Measurements from ENCODE around the gene PSMD9.
"Not testable (repeated sequence)": the region's sequence is repeated elsewhere in the genome, so short reads cannot be mapped to it uniquely, and the experiment has no call there.

The PSMD9 gene, protein sequence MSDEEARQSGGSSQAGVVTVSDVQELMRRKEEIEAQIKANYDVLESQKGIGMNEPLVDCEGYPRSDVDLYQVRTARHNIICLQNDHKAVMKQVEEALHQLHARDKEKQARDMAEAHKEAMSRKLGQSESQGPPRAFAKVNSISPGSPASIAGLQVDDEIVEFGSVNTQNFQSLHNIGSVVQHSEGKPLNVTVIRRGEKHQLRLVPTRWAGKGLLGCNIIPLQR

DNA sequence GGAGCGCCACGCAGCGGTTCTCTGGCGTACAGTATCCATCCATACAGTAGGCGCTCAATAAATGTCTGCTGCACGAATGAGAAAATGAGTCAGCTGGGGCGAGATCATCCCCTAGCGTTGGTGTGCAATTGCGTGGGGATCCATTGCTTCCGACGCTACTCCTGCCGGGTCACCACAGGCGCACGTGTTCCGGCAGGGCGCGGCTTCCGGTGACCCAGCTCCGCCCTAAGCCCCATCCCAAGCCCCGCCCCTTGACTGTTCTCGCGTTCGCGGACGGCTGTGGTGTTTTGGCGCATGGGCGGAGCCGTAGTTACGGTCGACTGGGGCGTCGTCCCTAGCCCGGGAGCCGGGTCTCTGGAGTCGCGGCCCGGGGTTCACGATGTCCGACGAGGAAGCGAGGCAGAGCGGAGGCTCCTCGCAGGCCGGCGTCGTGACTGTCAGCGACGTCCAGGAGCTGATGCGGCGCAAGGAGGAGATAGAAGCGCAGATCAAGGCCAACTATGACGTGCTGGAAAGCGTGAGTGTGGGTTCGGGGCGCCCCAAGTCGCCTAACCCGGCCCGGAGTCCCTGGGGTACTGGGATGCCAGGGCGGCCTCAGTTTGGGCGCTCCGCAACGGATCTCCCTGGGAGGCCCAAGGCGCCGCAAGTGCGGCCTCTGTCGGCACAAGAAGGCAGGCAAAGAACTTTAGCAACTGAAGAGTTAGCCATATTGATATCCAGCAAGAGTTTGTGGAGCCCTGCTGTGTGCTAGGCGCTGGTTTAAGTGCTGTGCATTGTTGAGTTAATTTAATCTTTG lies at the start of gene PSMD9:
Gene PSMD9 (plus strand): TSS at position 313 of the 796 bp plus-strand sequence. CDS start 67 bp downstream, at position 380.
- peak; percentile 99 for DNase-seq

DNA sequence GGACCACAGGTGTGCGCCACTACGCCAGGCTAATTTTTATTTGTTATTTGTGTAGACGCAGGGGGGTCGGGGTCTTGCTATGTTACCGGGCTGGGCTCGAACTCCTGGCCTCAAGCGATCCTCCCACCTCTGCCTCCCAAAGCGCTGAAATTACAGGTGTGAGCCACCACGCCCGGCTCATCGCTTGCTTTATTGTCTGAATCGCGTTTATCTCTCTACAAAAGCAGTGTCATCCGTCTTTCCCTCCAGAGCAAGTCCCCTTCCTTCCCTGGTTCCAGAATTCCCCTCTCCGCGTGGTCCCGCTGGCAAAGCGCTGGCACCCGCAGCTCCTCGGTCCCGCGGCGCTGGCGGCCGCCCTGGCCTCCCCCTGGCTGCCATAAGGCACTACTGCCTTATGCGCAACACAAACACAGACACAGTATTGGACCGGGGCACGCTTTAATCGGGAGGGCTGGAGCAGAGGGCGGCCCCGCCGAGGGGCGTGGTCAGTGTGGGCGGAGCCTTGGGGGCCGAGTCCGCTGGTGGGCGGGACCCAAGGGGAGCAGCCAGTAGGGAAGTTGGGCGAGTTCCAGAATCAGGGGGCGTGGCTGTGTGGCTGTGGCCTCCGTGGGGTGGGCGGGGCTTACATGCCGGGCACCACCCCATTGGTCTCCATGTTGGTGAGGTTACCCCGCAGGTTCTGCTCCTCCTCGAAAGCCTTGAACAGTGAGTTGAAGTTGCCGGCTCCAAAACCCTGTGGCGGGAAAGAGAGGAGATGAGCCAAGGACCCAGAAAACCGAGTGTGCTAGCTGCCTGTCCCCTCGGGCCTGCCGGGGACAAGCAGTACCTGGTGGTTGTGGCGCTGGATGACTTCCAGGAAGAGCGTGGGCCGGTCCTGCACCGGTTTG lies 49.2 kb upstream of the PSMD9 start:
- peak; percentile 100 for DNase-seq

DNA sequence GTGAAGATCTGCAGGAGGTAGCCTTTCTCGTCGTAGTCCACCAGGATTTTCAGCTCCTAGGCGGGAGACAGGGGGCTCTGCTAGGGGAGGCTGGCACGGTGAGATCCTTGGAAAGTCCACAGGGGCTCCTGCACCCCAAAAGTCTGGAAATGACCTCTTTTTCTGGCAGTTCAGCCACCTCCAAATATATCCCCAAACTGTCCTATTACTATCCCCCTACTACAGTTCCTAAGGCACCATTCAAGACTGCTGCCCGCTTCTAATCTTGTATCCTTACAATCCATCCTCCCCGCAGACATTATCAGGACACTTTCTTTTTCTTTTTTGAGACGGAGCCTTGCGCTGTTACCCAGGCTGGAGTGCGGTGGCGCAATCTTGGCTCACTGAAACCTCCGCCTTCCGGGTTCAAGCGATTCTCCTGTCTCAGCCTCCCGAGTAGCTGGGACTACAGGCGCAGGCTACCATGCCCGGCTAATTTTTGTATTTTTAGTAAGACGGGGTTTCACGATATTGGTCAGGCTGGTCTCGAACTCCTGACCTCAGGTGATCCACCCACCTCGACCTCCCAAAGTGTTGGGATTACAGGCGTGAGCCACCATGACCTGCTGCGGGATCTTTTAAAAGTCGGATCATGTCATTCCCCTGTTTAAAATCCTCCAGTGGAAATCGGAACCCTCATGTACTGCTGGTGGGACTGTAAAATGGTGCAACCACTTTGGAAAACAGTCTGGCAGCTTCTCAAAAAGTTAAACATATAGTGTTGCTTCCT lies 48.4 kb upstream of the PSMD9 start:
- no peak for DNase-seq

DNA sequence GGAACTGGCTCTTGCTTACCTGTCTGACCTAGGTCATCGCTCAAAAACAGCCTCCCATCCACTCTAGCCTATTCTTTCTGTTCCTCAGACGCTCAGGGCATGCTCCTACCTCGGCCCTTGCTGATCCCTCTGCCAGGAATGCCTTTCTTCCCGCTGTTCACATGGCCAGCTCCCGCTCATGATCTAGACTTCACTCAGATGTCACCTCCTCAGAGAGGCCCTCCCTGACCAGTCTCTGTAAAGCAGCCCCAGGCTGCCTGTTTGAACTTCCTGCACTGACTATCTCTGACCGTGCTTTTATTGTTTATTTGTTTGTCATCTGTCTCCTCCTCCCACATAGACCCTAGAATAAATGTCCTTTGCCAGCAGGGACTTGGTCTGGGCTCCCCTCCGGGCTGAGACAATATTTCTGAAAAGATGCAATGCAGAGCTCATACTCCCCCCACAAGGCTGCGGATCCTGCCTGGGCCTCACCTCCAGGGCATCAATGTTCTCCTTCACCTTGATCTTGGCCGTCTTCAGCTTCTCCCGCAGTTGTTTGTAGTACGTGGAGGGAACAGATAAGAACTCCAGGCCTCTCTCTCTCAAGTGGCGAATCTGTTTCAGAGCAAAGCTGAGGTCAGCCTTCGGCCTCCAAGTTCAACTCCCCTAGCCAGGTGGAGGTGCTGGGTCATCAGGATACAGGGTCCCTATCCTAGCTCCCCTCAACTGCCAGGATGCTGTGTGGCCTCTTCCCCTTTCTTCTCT lies 45.2 kb upstream of the PSMD9 start:
- DNase-seq, result no peak

DNA sequence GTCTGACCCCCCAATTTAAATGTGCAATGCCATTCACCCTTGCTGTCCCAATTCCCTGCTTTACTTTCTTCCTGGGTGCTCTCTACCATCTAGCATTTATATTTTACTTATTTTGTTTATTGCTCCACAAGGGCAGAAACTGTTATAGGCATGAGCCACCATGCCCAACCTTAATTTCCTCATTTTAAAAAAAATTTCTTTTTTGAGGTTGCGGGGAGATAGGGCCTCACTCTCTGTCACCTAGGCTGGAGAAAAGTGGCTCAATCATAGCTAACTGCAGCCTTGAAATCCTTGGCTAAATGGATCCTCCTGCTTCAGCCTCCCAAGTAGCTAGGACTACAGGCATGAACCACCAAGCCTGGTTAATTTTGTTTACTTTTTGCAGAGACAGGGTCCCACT lies 42.9 kb upstream of the PSMD9 start:
- no peak for DNase-seq

DNA sequence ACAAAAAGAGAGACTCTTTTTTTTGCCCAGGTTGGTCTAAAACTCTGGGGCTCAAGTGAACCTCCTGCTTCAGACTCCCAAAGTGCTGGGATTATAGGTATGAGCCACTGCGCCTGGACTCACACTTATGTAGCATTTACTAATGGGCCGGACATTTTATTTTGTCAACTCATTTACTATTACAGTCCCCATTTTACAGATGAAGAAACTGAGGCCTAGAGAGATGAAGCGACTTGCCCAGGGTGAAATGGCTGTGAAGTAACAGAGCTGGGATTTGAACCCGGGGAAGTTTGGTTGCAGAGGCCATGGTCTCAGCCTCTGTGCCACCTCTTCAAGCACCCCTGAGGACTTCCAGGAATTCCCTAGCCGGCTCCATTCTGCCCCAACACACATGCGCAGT lies 39.4 kb upstream of the PSMD9 start:
- DNase-seq, result no peak

DNA sequence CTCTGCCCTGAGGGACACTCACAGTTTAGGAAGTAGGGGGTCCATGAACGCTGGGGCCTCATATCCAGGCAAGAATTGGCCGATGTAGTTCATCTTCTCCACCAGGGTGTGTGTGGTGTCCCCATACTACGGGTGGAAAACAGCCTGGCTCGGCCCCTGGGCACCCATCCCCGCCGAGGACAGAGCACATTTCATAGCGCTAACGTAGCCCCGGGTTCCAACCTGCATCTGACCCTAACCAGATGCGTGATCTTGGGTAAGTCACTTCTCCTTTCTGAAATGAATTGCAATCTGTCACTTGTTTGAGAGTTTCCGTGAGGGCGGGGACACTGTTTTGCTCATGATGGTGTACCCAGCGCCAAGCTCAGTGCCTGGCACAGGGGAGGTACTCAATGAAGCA lies 38.9 kb upstream of the PSMD9 start:
- DNase-seq, result no peak

DNA sequence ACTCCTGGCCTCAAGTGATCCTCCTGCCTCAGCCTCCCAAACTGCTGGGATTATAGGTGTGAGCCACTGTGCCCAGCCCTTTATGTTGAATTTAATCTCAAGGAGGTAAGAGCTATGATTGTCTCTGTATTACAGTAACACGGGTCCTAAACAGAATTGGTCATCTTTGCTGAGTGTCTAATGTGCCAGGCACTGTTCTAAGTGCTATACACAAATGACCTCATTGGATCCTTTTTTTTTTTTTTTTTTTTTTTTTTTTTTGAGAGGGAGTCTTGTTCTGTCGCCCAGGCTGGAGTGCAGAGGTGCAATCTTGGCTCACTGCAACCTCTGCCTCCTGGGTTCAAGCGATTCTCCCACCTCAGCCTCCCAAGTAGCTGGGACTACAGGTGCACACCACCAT lies 36.2 kb upstream of the PSMD9 start:
- DNase-seq, result not testable (repeated sequence)

DNA sequence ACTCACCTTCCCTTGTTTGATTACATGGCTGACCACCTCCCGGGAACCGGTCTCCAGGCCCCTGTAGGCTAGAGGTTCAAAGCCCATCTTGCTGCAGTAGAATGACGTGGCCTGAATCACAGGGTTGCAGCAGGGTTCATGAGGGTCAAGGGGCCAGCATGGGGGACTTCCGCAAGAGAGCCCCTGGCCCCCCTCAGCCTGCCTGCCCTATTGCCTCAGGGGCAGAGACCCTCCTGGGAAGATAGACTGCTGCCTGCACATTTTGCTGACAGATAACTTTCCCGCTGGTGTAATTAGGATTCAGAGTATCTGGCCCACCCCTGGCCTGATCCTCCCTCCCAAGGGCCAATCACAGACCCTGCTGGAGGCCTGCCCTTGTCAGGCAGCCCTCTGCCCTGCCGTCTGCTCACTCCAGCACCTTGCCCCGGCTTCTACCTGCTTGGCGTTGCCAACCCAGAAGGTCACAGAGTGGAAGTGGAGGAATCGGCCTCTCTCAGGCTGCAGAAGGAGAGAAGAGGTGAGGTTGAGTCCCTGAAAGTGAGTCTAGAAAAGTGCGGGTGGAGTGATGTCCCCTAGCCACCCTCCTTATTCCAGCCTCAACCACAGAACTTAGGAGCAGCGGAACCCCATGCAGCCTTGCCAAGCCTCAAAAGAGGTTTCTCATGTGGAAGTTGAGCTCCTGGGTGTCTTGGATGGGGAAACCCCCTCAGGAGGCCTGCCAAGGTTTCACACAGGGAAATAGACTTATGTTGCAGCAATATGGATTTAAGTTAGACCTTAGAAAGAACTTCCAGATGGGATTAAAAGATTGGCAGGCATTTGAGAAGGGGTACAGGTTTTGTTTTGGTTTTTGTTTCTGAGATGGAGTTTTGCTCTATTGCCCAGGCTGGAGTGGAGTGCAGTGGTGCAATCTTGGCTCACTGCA lies 31.0 kb upstream of the PSMD9 start:
- no peak for DNase-seq

DNA sequence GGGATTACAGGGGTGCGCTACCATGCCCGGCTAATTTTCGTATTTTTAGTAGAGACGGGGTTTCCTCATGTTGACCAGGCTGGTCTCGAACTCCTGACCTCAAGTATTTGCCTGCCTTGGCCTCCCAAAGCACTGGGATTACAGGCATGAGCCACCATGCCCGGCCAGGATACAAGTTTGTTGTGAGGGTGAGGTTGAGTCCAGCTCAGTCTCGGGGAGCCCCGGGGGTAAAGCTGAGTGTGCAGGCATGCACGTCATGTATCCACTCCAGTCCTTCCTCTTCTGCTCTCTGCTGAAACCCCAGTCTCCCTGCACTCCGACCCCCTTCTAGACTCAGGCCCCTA lies 30.3 kb upstream of the PSMD9 start:
- DNase-seq, result no peak

DNA sequence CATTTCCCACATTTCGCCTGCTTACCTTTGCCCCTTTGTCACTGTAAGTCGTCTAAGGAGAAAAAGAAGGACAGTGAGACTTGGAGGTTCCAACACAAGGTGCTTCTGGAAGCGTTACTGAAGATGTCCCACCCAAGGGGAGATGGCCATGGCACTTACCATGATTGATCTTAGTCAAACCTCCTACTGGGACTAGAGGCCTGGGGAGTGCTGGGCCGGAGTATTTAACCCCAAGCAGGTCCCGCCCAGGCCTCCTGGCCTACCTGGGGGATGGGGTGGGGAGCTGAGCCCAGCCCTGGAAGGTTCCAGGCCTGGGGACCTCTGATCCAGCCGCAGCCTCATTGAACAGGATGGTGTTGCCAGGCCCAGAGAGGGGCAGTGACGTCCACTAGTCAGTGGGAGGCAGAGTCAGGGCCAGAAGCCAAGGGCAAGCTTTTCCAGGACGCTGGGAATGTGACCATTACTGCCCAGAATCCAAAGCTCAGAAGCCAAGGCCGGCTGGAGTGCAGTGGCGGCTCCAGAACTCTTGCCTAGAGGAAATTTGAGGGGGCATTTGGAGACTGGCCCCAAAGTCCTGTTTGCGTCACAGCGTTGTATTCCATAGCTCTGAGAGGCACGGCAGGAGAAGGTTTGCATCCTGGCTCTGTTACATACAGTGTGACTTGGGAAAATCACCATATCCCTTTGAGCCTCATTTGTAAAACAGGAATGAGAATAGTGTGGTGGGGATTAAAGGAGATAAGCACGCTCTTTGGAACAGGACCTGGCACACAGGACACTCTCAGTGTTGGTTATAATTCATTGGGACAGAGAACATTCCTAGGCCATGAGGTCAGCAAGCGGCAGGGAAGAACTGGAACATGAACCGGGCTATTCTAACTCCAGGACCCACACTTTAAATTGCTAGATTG lies 29.7 kb upstream of the PSMD9 start, which contains the start of gene HPD:
Gene HPD (minus strand): TSS at position 198 of the 911 bp plus-strand sequence. CDS start 36 bp downstream, at position 162.
- DNase-seq, result no peak

DNA sequence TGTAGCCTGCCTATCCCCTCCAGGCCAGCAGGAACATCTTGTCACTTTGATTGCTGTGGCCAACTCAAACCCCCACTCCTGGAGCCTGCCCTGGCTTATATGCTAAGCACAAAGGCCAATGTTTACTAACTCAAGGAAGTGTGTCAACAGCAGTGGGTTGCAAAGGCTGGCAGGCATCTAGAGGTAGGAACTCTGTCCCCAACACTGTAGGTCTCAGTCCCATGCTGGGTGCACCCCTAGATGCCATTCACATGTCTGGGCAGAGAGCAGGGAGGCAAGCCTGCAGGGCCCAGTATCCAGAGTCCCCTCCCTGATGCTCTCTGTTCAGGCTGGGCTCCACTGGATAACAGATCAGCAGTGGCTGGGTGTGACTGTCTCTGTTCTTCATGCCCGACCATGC lies 28.3 kb upstream of the PSMD9 start:
- DNase-seq, result no peak

DNA sequence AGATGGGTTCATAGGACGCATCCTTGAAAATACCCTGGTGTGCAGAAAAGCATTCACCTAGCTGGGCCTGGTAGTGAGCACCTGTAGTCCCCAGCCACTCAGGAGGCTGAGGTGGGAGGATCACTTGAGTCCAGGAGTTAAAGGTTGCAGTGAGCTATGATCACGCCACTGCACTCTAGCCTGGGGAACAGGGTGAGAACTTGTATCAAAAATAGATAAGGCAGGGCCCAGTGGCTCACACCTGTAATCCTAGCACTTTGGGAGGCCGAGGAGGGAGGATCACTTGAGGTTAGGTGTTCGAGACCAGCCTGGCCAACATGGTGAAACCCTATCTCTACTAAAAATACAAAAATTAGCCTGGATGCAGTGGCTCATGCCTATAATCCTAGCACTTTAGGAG lies 27.9 kb upstream of the PSMD9 start:
- not testable (repeated sequence) for DNase-seq

DNA sequence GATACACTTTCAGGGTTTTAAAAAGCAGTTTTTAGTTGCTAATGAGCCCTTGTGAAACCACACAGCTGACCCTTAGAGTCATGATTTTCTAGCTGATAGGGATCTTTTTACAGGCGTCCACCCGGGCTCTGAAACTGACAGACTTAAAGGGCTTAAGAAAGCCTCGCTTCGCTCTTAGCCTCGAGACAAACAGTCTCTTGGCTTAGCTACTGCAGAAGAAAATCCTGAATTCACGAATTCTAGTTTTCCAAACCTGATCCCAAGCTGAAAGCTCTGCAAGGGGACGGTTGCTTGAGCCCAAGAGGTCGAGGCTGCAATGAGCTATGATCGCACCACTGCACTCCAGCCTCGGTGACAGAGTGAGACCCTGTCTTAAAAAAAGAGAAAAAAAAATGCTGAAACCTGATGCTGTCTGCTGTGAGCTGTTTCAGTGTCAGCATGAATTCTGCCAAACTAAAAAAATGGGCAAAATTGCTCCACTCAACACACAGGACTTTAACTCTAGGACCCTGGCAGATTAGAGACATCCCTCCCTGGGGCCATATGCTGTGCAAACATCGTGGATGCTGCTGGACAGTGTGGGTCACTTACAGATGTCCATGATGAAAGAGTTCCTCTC lies 26.8 kb upstream of the PSMD9 start:
- no peak for DNase-seq

DNA sequence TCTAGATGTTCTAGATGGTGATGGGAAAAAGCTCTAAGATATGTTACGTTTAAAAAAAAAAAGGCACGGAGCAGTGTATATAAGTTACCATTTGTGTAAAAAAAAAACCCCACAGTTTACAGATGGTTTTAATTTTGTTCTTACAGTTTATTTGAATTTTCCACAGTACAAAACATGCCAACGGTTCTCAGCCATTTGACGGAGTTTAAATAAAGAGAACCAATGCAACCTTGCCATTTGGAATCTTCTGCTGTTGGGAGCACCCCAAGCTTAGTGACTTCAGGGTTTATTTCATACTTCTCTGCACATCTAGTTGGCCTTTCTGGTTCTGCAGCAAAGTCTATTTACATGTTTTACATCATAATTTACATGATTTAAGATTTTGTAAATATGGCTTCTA lies 22.3 kb upstream of the PSMD9 start:
- DNase-seq, result no peak

DNA sequence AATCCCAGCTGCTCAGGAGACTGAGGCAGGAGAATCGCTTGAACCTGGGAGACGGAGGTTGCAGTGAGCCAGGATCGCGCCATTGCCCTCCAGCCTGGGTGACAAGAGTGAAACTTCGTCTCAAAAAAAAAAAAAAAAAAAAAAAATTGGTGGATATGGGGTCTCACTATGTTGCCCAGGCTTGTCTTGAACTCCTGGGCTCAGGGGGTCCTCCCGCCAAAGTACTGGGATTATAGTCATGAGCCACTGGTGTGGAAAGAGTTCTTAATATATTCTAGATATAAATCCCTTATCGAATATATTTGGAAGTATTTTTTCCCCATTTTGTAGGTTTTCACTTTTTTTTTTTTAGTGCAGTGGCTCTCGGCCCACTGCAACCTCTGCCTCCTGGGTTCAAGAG lies 19.4 kb upstream of the PSMD9 start:
- not testable (repeated sequence) for DNase-seq

DNA sequence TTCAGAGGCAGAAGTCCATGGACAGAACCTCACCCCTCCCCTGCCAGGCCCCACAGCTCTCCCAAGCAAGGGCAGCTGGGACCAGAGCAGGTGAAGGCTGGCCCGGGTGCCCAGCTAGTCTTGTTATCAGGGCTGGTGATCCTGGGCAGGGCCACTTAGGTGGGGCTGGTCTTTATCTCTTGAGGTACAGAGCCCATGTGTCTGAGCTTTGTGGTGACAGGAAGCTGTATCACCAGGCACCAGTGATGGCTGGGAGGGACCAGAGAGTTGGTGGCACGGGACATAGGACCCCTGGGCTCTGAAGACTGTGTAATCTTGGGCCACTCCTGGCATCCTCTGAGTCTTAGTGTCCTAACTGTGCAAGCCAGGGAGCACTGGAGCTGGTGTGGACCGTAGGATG lies 17.1 kb upstream of the PSMD9 start:
- DNase-seq, result no peak

DNA sequence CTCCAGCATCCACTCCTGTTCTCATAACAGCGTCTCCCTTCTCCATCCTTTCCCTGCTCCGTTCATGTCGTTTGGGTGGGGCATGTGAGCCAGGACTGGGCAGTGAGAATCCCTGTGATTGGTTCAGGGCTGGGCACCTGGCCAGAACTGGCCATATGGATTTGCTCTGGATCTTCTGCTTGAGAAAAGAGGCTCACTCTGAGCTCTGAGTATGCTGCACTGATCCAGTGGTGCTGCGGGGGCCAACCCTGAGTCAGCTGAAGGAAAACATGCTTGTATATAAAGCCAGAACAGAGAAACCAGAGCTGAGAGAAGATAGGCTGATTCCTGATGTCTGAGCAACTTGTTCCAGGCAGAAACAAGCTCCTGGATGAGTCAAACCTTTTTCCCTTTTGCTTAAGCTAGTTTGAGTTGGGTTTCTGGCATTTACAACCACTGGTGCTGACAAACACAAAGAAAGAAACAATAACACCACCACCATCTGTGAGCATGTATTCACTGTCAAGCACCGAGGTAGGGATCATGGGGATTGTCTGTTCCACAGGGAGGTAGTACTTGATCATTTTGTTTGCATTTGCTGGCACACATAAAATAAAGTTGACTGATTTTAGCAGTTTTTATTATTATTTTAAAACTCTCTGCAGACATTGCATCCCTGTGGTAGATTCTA lies 15.9 kb upstream of the PSMD9 start:
- DNase-seq, result peak; percentile 12 to 31

DNA sequence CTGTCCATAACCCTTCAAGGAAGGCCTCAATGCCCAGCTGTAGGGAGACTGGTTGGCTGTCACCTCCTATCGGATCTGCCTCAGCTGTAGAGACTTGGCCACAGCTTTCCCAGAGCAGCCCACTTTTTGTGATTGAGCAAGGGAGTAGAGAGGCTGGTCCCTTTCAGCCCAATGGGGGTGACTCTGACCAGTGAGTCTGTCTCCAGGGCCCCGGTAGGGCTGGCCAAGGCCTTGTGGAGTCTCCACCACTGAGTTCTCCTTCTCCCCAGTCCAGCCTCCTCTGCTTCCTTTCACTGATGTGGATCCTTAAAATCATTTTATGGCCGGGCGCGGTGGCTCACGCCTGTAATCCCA lies 15.4 kb upstream of the PSMD9 start:
- DNase-seq, result no peak
